GM12891 (cell line): ENCODE results near the gene ESR1.

Experiments
- PAX5 ChIP-seq: IDR thresholded peaks from 2 replicates; pipeline ENCODE4 v1.6.1; 2011; ENCODE audit warnings: low read length, moderate library complexity, mild to moderate bottlenecking; ENCODE audit not compliant: insufficient read depth, severe bottlenecking
- POLR2A ChIP-seq: IDR thresholded peaks from 2 replicates; pipeline ENCODE4 v1.6.1; 2011; ENCODE audit warnings: low read depth, low read length, control low read depth
- POLR2AphosphoS5 ChIP-seq: IDR thresholded peaks from 2 replicates; pipeline ENCODE4 v1.6.1; 2011; ENCODE audit warnings: low read depth, low read length, control low read depth
- POU2F2 ChIP-seq: IDR thresholded peaks from 2 replicates; pipeline ENCODE4 v1.6.1; 2011; ENCODE audit warnings: low read depth, mild to moderate bottlenecking, control low read depth, low read length, moderate library complexity
- SPI1 ChIP-seq: IDR thresholded peaks from 2 replicates; pipeline ENCODE4 v1.6.1; 2011; ENCODE audit warnings: low read depth, low read length, control low read depth
- TAF1 ChIP-seq: IDR thresholded peaks from 2 replicates; pipeline ENCODE4 v1.6.1; 2011; ENCODE audit warnings: low read depth, low read length, control low read depth

DNA sequence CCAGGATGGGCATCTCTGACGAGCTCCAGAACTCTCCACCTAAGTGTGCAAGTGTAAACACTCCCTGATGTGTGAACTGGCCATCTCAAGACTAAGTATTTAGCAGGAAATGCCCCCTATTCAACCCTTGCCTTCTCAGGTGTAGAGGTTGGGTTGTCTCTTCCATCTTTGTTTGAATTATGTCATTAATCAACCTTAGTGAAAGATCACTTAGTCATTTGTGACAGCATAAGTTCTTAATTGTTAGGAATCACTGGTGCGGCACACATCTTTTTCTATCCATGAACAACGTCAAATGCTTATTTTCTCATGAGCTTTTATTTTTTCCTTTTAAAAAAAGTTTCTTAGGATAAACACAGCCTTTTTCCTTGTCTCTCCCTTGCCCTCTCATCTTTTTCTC lies 151.6 kb downstream of the ESR1 start:
- TF ChIP-seq POLR2A: no peak
- no peak for TF ChIP-seq POLR2AphosphoS5
- no peak for TF ChIP-seq TAF1
- no peak for TF ChIP-seq SPI1
- TF ChIP-seq PAX5: no peak
- TF ChIP-seq POU2F2: no peak
